Suprapubic skin (tissue), 3 donors: ENCODE results near the gene FREY1.

Experiments used
- CTCF ChIP-seq, 2 donors: fragments of 200-600 bp in 1 of 2; fragments of 450-650 bp in 1 of 2; sonication (generic) in 1 of 2; IDR thresholded peaks; one replicate each; pipeline ENCODE4 v1.5.1; 2016 to 2019; ENCODE audit warnings: antibody characterized with exemption in 2 of 2, mild to moderate bottlenecking in 1 of 2, moderate library complexity in 1 of 2
- POLR2A ChIP-seq, 2 donors: fragments of 450-650 bp; IDR thresholded peaks; one replicate each; pipeline ENCODE4 v1.6.1; 2017; ENCODE audit warnings: antibody characterized with exemption in 2 of 2, mild to moderate bottlenecking in 2 of 2, moderate library complexity in 2 of 2

DNA sequence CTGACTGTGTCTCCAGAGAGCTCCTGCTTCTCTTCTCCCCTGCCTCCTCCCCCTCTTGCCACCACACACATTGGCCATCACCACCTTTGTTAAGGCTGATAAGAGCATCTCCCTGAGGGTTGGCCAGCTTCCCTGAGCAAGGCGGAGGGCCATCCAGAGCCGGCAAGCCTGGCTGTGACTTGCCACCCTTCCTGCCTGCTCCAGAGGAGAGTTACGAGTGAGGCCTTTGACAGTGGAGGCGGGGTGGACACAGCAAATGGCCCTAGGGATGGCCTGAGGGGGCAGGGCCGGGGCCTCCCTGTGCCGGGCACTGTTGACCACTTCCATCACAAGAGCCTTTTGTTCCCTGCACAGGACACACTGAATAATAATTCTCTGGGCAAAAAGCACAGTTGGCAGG, 5.4 kb downstream of the FREY1 start:
- TF ChIP-seq CTCF (IDR thresholded peaks at IDR 0.05) = no peak
- no peak for TF ChIP-seq POLR2A (IDR thresholded peaks at IDR 0.05)
